IPS-NIHi7 (cell line): ENCODE measurements around the gene CD99L2.

Experiments used
- DNase-seq: peaks from one replicate; pipeline ENCODE4 v3.0.0; 2012; ENCODE audit warnings: mixed read lengths; ENCODE audit errors: extremely low spot score

The CD99L2 gene

DNA sequence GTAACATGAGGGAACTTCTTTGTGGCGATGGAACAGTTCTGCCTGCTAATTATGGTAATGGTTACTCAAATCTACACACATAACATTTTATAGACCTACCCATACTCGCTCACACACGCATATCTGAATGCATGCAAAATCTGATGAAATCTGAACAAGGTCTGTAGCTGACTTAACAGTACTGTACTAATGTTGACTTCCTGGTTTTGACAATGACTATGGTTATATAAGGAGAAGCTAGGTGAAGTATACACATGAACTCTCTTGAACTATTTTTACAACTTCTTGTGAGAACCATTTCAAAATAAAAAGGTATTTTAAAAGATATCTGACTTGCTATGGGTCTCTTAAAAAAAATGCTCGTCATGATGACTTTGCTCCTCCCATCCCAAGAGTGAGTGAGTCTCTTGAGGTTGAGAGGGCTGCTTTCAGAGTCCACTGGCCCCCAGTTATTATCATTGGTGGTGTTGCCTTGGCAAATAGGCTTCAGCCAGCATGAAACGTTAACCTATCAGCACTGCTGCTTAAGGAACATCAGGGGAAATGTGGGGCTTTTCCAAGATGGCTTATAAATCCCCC, 105.4 kb downstream of the CD99L2 start:
- no peak for DNase-seq

GRCh38 chrX:150790021-150790420, 108.4 kb downstream of the CD99L2 start:
- DNase-seq, result no peak

- no peak for DNase-seq
These were observed 116.8 kb downstream of the CD99L2 start for GRCh38 chrX:150781677-150782076.

- DNase-seq, result no peak
These were observed 119.1 kb downstream of the CD99L2 start for GRCh38 chrX:150779385-150779784.

GRCh38 chrX:150777328-150777992, 121.0 kb downstream of the CD99L2 start:
- no peak for DNase-seq

DNA sequence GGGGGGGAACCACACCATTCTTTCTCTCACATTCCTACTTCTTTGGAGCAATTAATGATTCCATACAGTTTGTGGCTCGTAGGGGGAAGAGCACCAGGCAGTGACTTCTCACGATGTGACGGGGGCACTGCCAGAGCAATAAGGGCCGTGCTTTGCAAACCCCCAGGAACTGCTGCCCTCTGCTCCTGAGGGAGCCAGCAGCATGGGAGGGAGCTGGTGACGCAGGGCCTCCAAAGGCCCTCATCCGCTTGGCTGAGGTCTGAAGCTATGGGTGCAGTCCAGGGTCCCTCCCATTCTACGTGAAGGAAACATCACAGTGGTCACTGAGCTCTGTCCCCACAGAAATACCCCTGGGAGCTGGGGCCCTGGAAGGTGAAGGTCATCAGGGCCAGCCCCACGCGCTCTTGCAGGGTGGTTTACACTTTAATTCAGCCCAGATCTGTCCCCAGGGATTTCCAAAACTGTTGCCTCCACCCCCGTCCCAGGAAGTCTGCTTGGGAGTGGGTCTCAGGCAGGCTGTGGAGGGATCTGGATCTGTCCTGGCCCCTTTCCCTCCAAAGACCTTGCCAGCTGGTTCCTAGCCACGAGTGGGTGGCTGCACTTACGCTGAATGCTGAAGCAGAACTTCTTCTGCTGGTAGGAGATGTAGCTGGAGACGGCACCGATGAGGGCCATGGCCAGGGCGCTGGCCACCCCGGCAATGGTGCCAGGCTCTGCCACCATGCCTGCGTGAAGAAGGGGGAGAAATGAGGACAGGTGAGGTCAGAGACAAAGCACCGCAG, 122.7 kb downstream of the CD99L2 start:
- DNase-seq, result no peak

DNA sequence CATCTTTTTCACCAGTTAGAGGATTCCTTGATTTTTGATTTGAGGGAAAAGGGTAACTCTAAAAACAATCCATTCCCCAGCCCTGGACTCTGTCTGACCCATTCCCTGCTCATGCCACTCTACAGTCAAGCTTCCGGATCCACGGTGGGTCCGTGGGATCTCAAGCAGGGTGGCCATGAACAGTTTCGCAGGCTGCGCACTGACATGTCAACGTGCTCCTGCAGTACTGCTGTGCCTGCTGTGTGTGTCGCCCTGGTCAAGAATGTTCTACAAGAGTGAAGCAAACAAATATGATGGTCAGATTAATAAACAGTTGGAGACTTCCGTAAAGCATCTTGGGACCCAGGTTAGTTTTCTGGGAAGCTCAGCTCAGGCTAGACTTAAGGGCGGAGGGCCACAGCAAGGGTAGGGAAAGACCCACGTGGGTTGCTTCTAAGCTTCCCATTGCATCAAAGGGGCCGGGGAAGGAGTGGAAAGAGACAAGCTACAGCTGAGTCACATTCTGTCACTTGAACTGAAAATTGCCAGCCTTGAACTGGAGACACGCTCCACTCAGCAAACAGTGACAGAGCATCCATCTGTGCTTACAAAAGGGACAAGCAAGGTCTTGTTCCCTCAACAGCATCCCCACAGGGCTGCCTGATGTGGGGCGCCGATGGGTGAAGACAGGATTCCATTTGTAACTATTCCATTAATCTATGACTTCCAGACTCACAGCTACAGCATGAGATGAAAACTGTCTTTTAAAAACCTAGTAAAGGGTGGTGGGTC, 123.5 kb downstream of the CD99L2 start:
- no peak for DNase-seq

GRCh38 chrX:150773634-150774033, 124.8 kb downstream of the CD99L2 start:
- no peak for DNase-seq

DNA sequence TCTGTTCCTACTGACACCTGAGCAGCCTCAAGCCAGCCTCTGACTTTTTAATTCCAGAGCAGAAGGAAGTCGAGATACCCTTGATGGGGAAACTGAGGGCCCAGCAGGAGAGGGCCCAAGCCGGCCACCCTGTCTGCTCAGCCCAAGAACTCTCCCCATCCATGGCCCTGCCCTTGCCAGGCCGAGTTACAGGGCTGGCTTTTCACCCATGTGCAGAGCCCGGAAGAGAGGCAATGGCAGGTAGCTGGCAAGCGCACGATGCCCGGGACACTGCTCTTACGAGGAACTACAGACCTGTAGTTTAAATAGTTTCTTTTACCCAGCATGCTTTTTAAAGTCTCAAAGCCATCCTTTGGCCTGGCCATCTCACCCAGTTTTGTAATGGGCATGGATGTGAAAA, 125.4 kb downstream of the CD99L2 start:
- DNase-seq, result no peak

- DNase-seq, result peak; percentile 86
These were observed 126.1 kb downstream of the CD99L2 start for GRCh38 chrX:150772150-150772970.

DNA sequence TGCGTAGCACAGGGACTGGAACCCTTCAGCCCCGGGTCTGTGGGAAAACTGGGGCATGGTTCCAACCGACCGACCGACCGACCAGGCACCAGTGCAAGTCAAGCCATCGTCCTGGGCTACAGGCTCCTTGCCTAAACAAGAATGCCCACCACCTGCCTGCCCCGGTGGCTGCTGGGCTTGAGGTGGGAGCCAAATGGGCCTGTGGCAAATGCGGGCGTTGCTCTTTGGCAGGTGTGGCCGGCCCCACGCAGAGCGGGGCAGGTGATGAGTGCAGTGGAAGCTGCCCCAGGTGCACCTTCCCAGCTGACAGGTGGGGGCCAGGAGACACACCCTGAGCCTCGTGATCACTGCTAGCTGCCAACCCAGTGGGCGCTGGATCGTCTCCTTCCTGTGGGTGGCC, 127.4 kb downstream of the CD99L2 start:
- DNase-seq, result no peak

DNA sequence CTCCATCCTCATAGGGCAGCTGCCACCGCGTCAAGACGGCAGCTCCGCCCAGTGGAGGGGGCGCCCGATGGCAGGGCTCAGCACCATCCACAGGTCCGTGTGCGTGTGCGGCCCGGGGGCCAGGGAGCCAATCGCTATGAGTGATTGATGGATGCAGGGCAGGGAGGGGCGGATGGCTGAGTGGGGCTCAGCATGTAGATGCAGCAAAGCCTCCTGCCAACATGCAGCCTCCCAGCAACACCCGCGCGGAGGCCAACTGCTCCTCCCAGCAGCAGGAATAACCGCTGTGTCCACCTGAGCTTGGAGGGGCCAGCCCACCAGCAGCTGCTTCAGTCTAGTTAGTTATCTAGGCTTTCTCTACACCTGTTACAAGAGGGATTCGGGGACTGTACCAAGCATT, 127.8 kb downstream of the CD99L2 start:
- DNase-seq, result no peak

DNA sequence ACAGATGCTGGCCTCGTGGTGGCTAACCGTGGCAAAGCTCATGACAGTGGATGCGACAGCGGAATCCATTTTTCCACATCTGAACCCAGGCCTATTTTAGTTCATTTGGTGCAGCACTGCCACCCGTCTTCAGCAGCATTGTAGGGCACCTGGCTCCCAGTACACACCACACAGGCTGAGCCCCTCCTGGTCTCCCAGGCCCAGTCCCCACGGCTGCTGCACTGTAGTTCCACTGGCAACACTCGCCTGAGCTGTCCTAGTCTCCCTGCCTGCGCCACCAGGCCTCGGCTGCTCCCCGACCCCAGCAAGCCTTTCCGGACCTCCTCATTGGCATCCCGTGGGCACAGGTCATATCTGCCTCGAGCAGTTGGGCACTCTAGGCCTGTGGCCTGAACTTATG, 129.1 kb downstream of the CD99L2 start:
- no peak for DNase-seq

GRCh38 chrX:150768580-150769190, 129.8 kb downstream of the CD99L2 start:
- DNase-seq, result no peak

DNA sequence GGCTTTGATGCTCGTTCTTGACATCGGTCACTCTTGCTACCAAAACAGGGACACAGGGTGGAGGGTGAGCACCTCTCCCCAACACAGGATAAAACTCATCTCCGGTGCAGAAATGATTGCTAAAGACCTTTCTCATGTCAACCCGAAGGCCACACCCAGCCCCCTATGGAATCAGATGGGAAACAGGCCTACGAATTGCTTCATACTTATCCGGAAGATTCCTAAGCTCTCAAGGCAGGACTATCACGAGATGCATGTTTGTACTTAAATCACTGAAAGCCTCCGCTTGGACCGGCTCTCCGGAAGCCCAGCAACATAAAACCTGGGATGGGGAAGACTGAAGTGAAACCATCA, 130.4 kb downstream of the CD99L2 start:
- DNase-seq, result no peak

DNA sequence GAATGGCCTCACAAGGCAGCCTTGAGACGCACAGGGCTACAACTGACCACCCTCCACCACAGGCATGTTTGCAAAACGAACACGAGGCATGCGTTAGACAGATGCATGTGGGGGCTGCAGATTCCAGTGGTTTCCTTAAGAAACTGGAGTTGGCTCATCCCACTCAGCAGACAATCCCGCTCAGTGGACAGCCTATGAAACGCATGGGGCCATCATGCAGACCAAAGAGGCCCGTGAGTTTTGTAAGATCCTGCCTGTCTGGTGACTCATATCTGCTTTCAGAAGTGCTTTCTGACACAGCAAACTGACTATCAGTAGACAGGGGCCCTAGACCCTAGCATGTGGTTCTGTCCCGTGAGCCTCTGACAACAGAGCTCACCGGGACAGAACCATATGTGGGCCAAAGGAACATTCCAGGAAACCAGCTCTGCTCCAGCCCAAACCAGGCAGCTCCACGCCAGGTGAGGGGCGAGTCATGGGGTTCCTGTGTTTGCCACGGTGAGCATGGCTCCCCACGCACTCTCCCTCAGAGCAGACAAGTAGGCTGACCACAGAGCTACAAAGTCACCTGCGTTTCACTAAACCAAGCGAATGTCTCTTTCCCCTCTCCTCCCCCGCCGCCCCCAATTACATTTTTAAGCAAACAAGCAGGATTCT, 130.9 kb downstream of the CD99L2 start:
- no peak for DNase-seq

GRCh38 chrX:150767045-150767395, 131.4 kb downstream of the CD99L2 start:
- no peak for DNase-seq

- DNase-seq, result no peak
These were observed 132.0 kb downstream of the CD99L2 start for GRCh38 chrX:150766351-150767044.

- DNase-seq, result no peak
These were observed 132.6 kb downstream of the CD99L2 start for GRCh38 chrX:150765782-150766350.

DNA sequence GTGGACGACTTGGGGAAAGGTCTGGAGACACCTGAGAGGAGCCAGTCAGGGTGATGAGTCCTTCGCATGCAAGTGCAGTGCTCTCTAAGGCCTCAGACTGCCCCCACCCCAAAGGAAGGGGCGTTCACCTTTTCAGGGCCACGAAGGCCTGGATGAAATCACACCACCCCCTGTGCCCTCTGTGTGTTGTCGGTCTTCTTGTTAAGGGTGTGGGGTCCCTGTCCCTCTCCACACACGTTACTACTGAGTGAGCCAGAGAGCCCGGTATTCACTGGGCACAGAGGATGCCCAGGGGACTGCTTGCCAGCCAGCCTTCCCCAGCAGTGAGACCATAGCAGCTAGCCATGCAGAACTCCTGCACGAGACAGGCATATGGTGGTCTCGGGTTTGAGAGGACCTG, 133.2 kb downstream of the CD99L2 start:
- DNase-seq, result no peak
